Esophagus squamous epithelium (tissue), 5 donors: ENCODE data around the gene NID2. TPM values are rescaled to one million over a fixed set of nuclear protein-coding genes. Genes with fewer than 3 reads are reported as not detected.
A peak's percentile ranks its signal among the peaks of the same experiment; 100 is the strongest.

Experiments
- DNase-seq: peaks from one replicate; lab custom pipeline; 2025; lab: John Stamatoyannopoulos, UW
- H3K27ac ChIP-seq, 4 donors: fragments of 200-600 bp; sonication (generic); one replicate each; pipeline ENCODE4 v1.5.1; 2016 to 2019; ENCODE audit warnings: mild to moderate bottlenecking in 1 of 4
- H3K27me3 ChIP-seq, 4 donors: fragments of 200-600 bp; sonication (generic); 1 replicate in 3 of 4; 2 replicates in 1 of 4; pipeline versions ENCODE4 v1.5.1 to v1.6.0; 2017 to 2021; ENCODE audit warnings: antibody characterized with exemption in 1 of 4
- H3K36me3 ChIP-seq, 3 donors: fragments of 200-600 bp; sonication (generic); one replicate each; pipeline ENCODE4 v1.5.1; 2016 to 2019
- H3K4me1 ChIP-seq, 3 donors: fragments of 200-600 bp; sonication (generic); one replicate each; pipeline ENCODE4 v1.5.1; 2017 to 2019
- H3K4me3 ChIP-seq, 4 donors: fragments of 200-600 bp; sonication (generic); 1 replicate in 3 of 4; 2 replicates in 1 of 4; pipeline ENCODE4 v1.5.1; 2016 to 2019; ENCODE audit warnings: mild to moderate bottlenecking in 2 of 4, moderate library complexity in 1 of 4
- H3K9me3 ChIP-seq, 3 donors: fragments of 200-600 bp; sonication (generic); one replicate each; pipeline ENCODE4 v1.5.1; 2016 to 2019
- CTCF ChIP-seq, 6 experiments: fragments of 450-650 bp in 4 of 6; fragments of 200-600 bp in 2 of 6; sonication (generic) in 2 of 6; IDR thresholded peaks; one replicate each; pipeline ENCODE4 v1.5.1; 2016 to 2019; ENCODE audit warnings: antibody characterized with exemption in 6 of 6, mild to moderate bottlenecking in 4 of 6, moderate library complexity in 4 of 6
- POLR2A ChIP-seq, 4 donors: fragments of 450-650 bp; IDR thresholded peaks; one replicate each; pipeline ENCODE4 v1.6.1; 2017; ENCODE audit warnings: antibody characterized with exemption in 4 of 4, mild to moderate bottlenecking in 4 of 4, moderate library complexity in 3 of 4
- WGBS, 2 donors: methylation state at CpG; one replicate each; pipeline ENCODE4 v1.1.5; 2018; 5-methylcytosine and 5-hydroxymethylcytosine counted together
- intact Hi-C: fragments of 100-400 bp; cut with DNase I; formaldehyde crosslinking; loops from one replicate; pipeline ENCODE4 v1.15.0; 2022
- total RNA-seq, 4 donors: library from RNA; depleted of rRNA; stranded (reverse); fragments of >200 nt; gene quantifications; one replicate each; pipeline ENCODE4 v1.1.0, GENCODE V29; 2016
- donor health status: DM: yes; HTN: yes; CAD: no.

The NID2 gene
- total RNA-seq, 4 donors from 2014 or later = 0.91 to 12.2 (median 3.2) TPM

GRCh38 chr14:52061390-52061789, 7.5 kb downstream of the NID2 start:
- Histone ChIP-seq H3K4me3 (no peak overlapping the region), H3K9me3 (no peaks in the 10 kb centered on the region), H3K4me1 (peaks cover 0 to 59% (median 12%) of the 10 kb centered on the region in 3 donors), H3K36me3 (no peaks in the 10 kb centered on the region), H3K27me3 (peaks cover 0 to 6% (median 0%) of the 10 kb centered on the region in 4 donors), H3K27ac (peak overlapping the region in 3 of 4 donors; percentile 5 to 45 (median 39))
- WGBS, 2 donors = 58 to 77% methylated on average over 5 of the region's 5 CpGs
- intact Hi-C loops = no loop called here
- no peak for TF ChIP-seq POLR2A (IDR thresholded peaks at IDR 0.05)
- no peak for TF ChIP-seq CTCF (IDR thresholded peaks at IDR 0.05)
- DNase-seq = no peak

- Histone ChIP-seq H3K36me3 (no peaks in the 10 kb centered on the region), H3K27me3 (no peaks in the 10 kb centered on the region), H3K4me1 (peaks cover 0 to 58% (median 12%) of the 10 kb centered on the region in 3 donors), H3K4me3 (no peak overlapping the region), H3K9me3 (no peaks in the 10 kb centered on the region), H3K27ac (peak overlapping the region in 3 of 4 donors; percentile 32 to 71 (median 39))
- DNase-seq = no peak
- TF ChIP-seq POLR2A (IDR thresholded peaks at IDR 0.05) = no peak
- TF ChIP-seq CTCF (IDR thresholded peaks at IDR 0.05) = no peak
- 5 to 17% methylated on average over 3 to 6 of the region's 6 CpGs for WGBS, 2 donors
- intact Hi-C loops = no loop called here
Measured at GRCh38 chr14:52060080-52060479, 8.8 kb downstream of the NID2 start.

GRCh38 chr14:52059649-52060048, 9.2 kb downstream of the NID2 start:
- Histone ChIP-seq H3K27me3 (no peaks in the 10 kb centered on the region), H3K27ac (peak overlapping the region in 3 of 4 donors; percentile 32 to 71 (median 39)), H3K9me3 (no peaks in the 10 kb centered on the region), H3K4me3 (no peak overlapping the region), H3K4me1 (peaks cover 0 to 59% (median 12%) of the 10 kb centered on the region in 3 donors), H3K36me3 (no peaks in the 10 kb centered on the region)
- intact Hi-C loops = no loop called here
- no peak for DNase-seq
- no peak for TF ChIP-seq CTCF (IDR thresholded peaks at IDR 0.05)
- TF ChIP-seq POLR2A (IDR thresholded peaks at IDR 0.05) = no peak

GRCh38 chr14:52058341-52058740, 10.5 kb downstream of the NID2 start:
- H3K36me3 ChIP-seq = no peaks in the 10 kb centered on the region
- 32 to 49% methylated on average over 3 of the region's 3 CpGs for WGBS, 2 donors
- peak overlapping the region in 2 of 4 donors; percentile 28 to 43 for H3K27ac ChIP-seq
- TF ChIP-seq CTCF (IDR thresholded peaks at IDR 0.05) (no peak), POLR2A (IDR thresholded peaks at IDR 0.05) (no peak)
- no peaks in the 10 kb centered on the region for H3K27me3 ChIP-seq
- intact Hi-C loops = no loop called here
- peaks cover 0 to 66% (median 20%) of the 10 kb centered on the region in 3 donors for H3K4me1 ChIP-seq
- no peak for DNase-seq
- no peaks in the 10 kb centered on the region for H3K9me3 ChIP-seq
- no peak overlapping the region for H3K4me3 ChIP-seq

- TF ChIP-seq POLR2A (IDR thresholded peaks at IDR 0.05) (no peak), CTCF (IDR thresholded peaks at IDR 0.05) (no peak)
- Histone ChIP-seq H3K27ac (peak overlapping the region in 1 of 4 donors; percentile 25), H3K9me3 (no peaks in the 10 kb centered on the region), H3K27me3 (no peaks in the 10 kb centered on the region), H3K4me1 (peaks cover 0 to 66% (median 21%) of the 10 kb centered on the region in 3 donors), H3K4me3 (no peak overlapping the region), H3K36me3 (no peaks in the 10 kb centered on the region)
- WGBS, 2 donors = 56% methylated on average over 2 of the region's 2 CpGs
- intact Hi-C loops = no loop called here
- no peak for DNase-seq
Measured at GRCh38 chr14:52055167-52055566, 13.7 kb downstream of the NID2 start.
